ELR (cell line): Measurements from ENCODE around the gene ACSL1.
"Not testable (repeated sequence)": the region's sequence is repeated elsewhere in the genome, so short reads cannot be mapped to it uniquely, and the experiment has no call there.

Experiments used
- DNase-seq: peaks from one replicate; pipeline ENCODE4 v3.0.0-alpha.2; 2015; ENCODE audit warnings: low read depth

Gene ACSL1

DNA sequence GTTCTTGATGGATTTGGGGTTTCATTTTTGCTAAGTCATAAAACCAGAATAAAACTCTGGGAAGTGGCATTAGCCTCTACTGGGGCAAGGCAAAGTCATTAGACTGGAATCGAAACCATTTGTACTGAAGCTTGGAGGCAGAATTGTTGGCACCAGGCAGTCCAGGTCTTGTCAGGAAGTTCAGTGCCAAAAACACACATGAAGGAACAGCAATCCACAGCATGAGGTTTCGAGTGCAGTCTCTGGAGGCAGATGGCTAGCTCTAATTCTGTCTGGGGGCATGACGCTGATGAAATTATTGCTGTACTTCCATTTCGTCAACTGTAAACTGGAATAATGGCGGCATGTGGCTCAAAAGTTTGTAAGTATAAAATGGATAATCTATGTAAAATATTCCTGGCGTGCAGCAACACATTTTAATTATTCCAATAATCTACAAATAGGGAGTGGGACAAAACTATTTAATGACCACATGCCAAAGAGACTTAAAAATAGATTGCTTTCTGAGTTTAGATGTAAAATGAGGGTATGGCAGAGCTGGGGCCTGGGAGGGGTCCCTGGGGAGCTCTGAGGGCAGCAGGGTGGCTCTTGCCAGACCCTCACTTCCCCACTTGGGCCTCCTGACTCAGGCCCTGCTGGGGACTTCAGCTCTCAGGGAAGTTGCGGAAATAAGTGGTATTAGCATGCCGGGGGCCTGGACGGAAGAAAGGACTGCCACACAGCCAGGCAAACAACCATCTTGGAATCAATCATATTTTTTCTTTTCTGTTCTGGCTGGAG lies 73.1 kb downstream of the ACSL1 start:
- DNase-seq, result no peak

DNA sequence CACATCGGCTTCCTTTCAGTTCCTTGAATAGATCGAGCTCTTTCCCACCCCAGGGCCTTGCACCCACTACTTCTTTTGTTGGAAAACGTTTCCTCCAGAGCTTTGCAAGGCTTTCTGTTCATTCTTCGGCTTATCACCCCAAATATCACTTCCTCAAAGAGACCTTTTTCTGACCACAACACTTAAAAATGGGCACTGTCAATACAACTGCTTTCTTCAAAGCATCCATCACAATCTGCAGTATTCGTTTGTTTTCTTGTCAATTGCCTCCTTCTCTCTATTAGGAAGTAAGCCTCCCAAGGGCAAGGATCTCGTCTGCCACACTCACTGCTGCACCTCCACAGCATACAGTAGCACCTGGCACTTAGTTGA lies 74.2 kb downstream of the ACSL1 start:
- DNase-seq, result no peak

DNA sequence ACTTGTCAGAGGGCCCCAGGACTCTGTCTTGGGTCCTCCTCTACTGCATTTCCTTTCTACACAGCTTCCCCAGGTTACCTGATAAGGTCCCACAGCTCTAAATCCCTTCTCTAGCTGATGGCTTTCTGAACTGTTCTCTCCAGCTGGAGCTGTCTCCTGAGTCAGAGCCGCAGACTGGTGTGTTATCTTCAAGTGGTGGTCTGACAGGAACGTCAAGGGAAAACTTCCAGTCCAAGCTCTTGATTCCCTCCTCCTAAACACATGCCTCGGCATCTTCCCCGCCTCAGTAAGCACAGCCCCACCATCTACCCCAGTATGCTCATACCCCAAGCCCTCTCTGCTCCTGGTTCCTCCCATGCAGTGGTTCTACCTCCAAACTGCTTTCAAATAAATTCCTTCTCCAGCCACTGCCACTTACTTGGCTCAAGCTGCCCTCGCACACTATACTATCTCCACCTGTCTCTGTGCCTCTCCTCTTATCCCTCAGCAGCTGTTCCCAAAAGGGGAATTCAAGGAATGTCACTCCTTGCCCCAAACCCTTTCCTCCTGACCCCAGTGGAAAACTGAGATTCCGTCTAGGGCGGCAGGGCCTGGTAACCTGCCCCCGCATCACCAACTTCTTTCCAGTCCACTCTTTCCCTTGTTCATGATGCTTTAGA lies 74.7 kb downstream of the ACSL1 start:
- no peak for DNase-seq

DNA sequence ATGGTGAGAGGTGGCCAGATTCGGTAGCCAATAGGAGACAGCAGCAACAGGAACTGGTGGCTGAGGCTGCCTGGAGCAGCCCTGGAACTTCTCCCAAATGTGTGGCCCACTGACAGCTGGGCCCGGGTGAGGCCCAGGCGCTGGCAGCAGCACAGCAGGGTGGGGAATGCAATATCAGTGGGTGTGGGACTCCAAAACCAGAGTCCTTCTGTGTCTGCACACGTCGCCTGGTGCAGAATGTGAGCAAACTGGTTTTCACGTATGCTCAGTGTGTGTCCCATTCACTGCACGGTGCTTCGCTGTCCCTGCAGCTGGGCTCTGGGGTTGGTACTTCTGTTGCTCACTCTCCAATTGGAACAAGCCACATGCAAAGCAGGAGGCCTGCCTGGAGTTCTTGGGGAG lies 77.5 kb downstream of the ACSL1 start:
- DNase-seq, result no peak

DNA sequence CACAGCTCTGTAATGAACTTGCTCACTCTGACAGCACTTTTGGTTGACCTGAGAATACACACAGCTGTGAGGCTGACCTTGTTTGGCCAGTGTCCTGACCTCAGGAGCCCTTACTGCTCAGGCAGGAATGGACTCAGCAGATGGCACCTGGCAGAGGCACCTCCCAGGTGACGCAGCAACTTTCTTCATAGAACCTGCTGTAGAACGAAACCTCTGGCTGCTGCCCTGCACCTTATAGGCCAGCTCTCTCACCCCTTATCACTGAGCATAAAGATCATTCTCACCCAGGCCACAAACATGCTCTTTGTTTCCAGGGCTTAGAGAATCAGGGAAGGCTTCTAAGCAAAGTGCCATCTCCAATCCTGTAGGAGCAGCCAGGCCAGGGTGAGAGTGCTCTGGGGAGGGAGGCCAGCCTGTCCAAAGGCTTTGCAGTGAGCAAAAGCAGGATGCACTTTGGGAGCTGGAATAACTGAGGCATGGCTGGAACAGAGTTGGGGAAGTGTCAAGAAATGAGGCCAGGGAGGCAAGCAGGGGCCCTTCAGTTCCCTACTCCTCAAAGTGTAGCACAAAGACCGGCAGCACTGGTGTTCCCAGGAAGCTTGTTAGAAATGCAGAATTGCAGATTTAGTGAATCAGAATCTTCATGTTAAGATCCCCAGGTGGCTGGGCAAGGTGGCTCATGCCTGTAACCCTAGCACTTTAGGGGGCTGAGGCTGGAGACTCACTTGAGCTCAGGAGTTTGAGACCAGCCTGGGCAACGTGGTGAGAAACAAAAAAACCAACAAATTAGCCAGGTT lies 78.5 kb downstream of the ACSL1 start:
- DNase-seq, result no peak

DNA sequence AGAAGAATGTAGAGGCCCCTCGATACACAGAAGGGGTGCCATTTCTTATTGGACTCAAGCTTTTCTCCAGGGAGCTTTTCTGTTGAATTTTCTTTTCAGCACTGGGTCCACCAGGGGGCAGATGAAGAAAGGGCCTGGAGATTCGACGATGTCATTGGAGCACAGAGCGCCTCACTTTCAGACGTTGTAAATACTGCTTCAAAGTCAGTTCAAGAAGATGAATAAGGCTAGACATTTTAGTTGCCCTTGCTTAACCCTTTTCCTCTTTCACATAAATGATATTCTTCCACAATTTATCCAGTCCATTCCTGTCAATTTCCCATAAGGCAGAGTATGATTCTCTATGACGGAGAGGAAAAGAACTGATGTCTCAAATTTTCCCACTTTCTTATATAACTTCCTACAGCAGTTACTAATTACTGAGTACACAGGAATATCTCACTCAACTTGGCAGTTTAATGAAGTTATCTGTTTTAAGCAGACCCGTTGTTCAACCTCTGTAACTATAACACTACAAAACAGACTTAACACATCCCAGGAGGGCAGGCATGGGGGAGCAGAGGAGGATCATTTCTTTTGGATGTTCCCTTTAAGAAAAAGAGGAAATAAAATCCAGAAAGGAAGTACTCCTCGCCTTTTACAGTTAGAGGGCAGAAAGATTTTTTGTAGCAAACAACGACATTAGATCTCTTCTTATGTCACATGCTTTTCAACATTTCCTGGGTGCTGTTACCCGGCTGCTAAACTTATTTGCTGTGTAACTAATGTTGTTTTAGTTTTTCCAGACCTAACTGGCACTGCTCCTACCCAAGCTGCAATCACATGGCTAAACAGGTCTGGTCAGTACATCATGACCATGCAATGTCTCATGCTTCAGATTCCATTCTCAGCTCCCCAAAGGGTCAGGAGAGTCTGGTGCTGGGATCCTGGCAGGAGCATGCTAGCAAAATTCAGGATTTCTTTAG lies 79.7 kb downstream of the ACSL1 start:
- peak; percentile 78 for DNase-seq

DNA sequence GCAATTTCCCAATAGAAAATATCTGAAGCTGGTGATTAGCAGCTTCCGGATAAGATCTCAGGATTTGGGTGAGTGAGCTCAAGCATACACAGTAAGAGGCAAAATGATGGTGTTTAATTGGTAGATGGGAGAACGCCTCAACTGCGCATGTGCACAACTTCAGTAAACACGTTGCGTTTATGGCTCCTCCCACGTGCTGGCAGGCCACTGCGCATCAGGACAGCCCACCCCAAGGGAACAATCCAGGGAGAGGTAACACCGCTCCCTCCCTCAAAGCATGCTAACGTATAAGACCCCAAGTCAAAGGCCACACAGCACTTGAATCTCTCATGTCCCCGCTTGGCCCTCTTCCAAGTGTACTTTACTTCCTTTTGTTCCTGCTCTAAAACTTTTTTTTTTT lies 81.5 kb downstream of the ACSL1 start:
- no peak for DNase-seq

DNA sequence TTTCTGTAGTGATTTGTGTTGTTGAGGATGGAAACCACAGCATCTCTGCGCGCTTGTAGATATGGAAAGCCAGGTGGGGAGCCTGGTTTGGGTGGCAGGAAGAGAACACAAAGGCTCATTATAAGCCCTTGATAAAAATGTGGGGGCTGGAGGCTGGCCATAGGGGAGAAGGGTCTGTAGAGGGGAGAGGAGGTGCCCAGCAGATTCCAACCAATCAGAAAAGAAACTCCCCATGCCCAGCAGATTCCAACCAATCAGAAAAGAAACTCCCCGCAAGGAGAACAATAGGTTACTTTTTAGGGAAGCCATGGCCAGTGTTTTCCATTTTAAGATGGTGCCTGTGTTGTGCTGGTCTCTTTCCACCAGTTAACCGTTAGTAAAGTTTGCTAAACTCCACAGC lies 82.1 kb downstream of the ACSL1 start:
- no peak for DNase-seq

DNA sequence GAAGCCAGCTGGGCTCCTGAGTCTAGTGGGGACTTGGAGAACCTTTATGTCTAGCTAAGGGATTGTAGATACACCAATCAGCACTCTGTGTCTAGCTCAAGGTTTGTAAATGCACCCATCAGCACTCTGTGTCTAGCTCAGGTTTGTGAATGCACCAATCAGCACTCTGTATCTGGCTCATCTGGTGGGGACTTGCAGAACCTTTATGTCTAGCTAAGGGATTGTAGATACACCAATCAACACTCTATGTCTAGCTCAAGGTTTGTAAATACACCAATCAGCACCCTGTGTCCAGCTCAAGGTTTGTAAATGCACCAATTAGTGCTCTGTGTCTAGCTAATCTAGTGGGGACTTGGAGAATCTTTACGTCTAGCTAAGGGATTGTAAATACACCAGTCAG lies 84.1 kb downstream of the ACSL1 start:
- not testable (repeated sequence) for DNase-seq

DNA sequence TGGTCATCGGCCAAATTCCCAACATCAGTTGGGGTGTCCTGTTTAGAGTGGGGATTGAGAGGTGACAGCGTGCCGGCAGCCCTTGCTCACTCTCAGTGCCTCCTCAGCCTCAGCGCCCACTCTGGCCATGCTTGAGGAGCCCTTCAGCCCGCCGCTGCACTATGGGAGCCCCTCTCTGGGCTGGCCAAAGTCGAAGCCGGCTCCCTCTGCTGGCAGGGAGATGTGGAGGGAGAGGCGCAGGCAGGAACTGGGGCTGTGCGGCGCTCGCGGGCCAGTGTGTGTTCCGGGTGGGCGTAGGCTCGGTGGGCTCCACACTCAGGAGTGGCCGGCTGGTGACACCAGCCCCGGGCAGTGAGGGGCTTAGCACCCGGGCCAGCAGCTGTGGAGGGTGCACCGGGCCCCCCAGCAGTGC lies 84.8 kb downstream of the ACSL1 start:
- DNase-seq, result no peak

DNA sequence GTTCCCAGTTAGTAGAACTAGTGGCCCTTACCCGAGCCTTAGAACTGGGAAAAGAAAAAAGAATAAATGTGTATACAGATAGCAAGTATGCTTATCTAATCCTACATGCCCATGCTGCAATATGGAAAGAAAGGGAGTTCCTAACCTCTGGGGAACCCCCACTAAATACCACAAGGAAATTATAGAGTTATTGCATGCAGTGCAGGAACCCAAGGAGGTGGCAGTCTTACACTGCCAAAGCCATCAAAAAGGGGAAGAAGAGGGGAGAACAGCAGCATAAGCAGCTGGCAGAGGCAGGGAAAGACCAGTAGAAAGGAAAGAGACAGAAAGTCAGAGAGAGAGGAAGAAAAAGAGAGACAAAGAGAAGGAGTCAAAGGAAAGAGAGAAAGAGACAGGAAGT lies 86.2 kb downstream of the ACSL1 start:
- DNase-seq, result not testable (repeated sequence)

DNA sequence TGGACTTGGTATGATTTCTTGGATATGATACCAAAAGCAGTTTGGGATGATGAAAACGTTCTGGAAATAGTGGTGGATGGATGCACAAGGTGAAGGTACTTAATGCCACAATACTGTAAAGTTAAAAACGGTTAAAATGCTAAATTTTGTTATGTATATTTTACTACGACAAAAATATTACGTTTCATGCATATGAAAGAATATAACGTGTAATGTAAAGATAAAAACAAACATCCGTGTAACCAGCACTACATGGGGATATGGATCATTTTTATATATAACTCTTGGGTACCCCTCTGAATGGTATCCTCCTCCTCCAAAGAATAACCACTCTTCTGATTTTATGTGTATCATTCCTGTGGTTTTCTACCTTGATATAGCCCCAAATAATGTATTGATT lies 91.0 kb downstream of the ACSL1 start:
- no peak for DNase-seq

DNA sequence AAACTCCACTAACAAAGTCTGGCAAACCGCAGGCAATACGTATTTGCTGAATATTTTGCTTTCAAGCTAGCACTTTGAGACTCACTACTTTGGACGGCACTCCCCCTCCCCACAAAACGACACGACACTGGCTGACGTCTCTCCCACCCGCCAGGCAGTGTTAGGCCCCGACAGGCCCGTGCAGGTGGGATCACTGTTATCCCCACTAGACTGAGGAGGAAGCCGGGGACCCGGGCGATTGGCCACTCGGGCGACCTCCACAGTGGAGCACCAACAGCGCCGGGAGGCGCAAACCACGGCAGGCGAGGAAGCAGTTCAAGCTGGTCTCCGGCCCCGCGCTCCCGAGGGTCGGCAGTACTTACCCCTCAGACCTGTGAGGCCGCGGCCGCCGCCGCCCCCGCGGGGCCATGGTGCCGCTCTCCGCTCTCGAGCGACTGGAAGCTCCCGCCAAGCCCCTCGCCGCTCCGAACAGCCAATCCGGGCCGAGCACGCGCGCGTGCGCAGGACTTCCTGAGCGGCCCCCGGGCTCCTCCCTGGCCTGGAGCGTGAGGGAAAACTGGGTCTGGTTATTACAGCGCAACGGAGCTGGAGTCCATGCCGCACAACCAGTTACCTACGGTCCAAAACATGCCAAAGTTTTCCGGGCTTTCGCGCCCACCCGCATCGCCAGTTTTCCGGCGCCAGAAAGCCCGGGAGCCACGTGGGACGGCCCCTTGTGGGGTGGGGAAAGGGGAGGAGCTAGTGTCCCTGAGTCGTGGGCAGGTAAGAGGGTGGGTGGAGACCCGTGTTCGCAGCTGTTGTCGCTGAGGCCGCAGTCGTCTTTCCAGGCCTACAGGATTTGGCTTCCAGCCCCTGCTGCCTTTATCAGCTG lies 91.9 kb downstream of the ACSL1 start, which contains the start of gene CENPU:
Gene CENPU (minus strand): TSS at position 443 of the 871 bp plus-strand sequence. CDS start 34 bp downstream, at position 409.
- peak; percentile 97 for DNase-seq

DNA sequence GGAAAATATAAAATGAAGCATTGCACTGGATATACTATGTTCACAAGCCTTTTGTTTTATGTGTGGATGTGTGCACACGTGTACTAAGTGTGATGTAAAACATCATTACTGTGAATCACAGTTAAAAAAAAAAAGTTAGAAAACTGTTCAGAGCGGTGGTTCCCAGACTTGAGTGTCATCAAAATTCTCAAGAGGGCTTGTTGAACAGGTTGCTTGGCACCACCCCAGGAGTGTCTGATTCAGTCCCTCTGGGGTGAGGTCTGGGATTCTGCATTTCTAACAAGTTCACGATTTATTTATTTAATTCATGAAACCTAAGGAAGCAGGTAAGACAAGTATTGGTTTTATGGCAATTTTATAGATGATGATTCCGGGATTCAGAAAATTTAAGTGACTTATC lies 93.6 kb downstream of the ACSL1 start:
- peak; percentile 62 for DNase-seq

DNA sequence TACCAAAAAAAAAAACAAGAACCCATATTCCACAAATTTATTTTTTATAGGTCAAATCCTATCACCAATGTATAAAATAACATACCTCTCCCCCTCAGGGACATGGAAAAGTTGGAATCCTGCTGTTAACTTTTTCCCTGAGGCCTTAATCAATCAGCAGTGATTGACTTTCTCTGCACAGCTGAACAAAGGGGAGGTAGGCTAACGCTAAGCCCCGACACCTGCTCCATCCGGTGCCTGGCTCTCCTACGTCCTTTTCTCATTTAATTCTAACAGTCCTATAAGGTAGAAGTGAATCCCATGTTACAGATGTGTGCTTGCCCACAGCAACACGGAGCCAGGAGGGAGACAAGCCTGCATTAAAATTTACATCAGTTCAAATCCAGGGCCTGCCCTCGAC lies 94.7 kb downstream of the ACSL1 start:
- DNase-seq, result no peak

DNA sequence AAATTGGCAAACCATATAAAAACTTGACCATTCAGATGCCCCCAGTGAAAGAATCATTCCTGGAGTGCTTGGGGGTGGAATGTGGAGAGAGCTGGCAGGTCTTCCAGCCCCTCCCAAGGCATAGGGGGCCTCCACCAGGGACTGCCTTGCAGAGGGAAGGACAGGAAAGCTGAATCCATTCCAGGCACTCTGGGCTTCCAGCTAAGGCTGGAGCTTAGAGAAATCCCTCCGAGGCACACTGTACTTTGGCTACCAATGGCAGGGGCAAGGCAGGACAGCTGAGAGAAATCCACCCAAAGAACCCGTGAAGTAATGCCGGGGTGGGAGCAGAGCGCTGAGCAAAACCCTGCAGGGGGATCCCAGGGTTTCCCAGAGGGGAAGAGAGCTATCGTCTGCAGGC lies 95.8 kb downstream of the ACSL1 start:
- no peak for DNase-seq

DNA sequence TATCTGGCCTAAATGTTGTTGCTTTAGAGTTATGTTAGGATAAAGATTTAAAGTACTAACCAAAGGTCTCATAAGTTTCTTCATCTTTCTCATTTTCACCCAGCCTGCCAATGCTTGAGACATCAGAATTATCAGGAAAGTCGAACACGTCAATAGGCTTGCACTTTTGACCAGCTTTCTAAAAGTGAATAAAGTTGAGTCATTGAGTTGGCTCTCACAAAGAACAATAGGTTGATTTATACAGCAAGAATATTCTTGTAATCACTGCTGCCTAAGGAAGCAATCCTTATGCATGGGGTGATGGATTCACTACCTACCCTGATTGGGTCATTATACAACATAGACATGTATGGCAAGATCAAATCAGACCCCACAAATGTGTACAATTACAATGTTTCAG lies 96.9 kb downstream of the ACSL1 start:
- peak; percentile 55 for DNase-seq

DNA sequence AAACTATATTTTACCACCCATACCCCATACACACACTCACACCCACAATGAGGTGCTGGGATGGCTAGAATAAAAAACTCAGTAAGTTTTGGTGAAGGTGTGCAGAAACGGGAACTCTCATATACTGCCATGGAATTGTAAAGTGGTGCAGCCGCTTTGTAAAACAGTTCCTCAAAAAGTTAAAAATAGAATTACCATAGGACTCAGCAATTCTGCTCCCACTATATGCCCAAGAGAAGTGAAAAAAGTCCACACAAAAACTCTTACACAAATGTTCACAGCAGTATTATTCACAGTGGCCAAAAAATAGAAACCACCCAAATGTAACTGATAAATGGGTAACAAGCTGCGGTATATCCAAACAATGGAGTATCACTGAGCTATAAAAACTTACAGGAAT lies 98.3 kb downstream of the ACSL1 start:
- no peak for DNase-seq

DNA sequence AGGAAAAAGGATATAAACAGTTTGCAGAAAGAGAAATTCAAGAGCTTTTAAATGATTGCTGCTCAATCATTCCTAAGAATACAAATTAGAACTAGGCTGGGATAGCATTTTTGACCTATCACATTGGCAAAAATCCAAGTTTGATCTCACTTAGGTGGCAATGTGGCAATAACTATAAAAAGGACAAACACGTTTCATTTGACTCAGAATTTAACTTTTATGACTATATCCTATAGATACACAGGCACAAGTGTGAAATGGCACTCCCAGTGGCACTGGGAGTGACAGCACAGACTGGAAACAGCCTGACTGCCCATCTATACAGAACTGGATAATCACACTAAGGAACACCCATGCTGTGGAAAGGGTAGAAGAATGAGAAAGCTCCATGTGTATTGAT lies 103.0 kb downstream of the ACSL1 start:
- DNase-seq, result no peak

DNA sequence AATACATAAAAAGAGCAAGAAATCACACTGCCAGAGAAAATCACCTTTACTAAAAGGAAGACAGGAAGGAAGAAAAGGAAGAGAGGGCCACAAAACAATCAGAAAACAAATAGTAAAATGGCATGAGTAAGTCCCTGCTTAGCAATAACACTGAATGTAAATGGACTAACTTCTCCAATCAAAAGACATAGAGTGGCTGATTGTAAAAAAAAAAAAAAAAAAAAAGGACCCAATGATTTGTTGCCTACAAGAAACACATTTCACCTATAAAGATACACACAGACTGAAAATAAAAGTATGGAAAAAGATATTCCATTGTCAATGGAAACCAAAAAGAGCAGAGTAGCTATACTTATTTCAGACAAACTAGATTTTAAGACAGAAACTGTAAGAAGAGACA lies 104.5 kb downstream of the ACSL1 start:
- no peak for DNase-seq

DNA sequence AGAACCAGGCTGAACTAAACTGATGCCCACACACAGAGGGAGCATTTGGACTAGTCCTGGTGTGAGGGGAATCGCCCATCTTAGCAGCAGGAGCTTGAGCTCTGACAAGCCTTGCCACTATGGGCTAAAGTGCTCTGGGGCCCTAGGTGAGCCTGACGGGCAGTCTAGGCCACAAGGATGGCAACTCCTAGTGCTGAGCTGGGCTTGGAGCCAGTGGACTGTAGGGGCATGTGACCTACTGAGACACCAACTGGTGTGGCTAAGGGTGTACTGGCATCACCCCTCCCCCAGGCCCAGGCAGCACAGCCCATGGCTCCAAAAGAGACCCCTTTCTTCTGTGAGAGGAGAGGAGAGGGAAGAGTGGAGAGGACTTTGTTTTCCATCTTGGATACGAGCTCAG lies 106.4 kb downstream of the ACSL1 start:
- DNase-seq, result no peak
